Mononuclear cell (primary cell): ENCODE results near the gene SYT6. TPM values are rescaled to one million over a fixed set of nuclear protein-coding genes. Genes with fewer than 3 reads are reported as not detected.

Source experiments
- H3K27me3 ChIP-seq: 2 replicates; pipeline ENCODE4 v1.6.0; 2011; ENCODE audit warnings: low read length, control low read depth; ENCODE audit not compliant: insufficient read depth
- H3K4me1 ChIP-seq: 2 replicates; pipeline ENCODE4 v1.5.1; 2011; ENCODE audit warnings: mild to moderate bottlenecking, low read length, control low read depth; ENCODE audit not compliant: insufficient read depth
- H3K4me3 ChIP-seq: 2 replicates; pipeline ENCODE4 v1.5.1; 2011; ENCODE audit warnings: mild to moderate bottlenecking, low read length, moderate library complexity
- H3K9me3 ChIP-seq: 2 replicates; pipeline ENCODE4 v1.5.1; 2011; ENCODE audit warnings: low read depth, mild to moderate bottlenecking, control low read depth, low read length
- total RNA-seq: library from RNA; depleted of rRNA; stranded (reverse); fragments of >200 nt; gene quantifications from one replicate; pipeline ENCODE4 v1.2.3, GENCODE V29; 2012

The SYT6 gene
- total RNA-seq, 1 donor: under 0.01 TPM

DNA sequence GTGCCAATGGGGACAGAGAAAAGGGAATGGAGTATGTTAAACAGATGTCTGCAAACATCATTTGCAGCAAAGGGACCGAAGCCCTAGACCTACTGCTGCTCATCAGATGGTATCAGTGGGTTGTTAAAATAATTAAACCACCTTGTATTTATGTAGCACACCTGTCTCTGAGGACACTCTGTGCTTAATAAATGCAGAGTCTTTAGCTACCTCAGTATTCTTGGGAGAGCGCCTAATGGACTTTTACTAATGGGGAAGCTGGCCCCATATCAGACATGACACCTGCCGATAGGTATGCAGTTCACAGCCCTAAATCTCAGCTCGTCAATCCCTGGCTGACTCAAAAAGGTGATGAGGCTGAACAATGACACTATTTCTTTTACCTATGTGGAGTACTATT is 54.4 kb downstream of the SYT6 start:
- Histone ChIP-seq H3K4me1 (peaks cover 5% of the 10 kb centered on the region), H3K9me3 (no peaks in the 10 kb centered on the region), H3K4me3 (no peak overlapping the region), H3K27me3 (no peaks in the 10 kb centered on the region)

DNA sequence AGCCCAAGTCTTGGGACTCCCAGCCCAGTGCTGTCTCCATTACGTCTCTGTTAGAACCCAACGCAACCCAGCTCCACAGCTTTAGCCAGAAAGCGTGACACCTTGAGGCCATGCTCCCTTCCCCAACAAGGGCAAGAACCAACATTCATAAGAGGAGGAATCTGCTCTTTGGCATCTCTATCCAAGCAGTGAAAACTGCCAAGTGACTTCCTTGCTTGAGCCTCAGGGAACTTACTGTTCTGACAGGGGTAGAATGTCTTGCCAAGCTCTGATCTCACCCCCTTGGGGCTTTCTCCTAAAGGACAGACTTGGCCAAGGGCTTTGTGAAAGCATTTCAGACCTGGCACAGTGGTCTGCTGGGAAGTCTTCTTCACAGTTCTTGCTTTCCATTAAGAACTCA is 56.6 kb downstream of the SYT6 start:
- Histone ChIP-seq H3K4me1 (peaks cover 16% of the 10 kb centered on the region), H3K9me3 (no peaks in the 10 kb centered on the region), H3K27me3 (no peaks in the 10 kb centered on the region), H3K4me3 (no peak overlapping the region)

- Histone ChIP-seq H3K9me3 (no peaks in the 10 kb centered on the region), H3K4me1 (peaks cover 16% of the 10 kb centered on the region), H3K27me3 (no peaks in the 10 kb centered on the region), H3K4me3 (no peak overlapping the region)
Observed at GRCh38 chr1:114094675-114095074, 59.0 kb downstream of the SYT6 start.

GRCh38 chr1:114094363-114094634 is 59.4 kb downstream of the SYT6 start:
- Histone ChIP-seq H3K9me3 (no peaks in the 10 kb centered on the region), H3K4me3 (no peak overlapping the region), H3K27me3 (no peaks in the 10 kb centered on the region), H3K4me1 (peaks cover 16% of the 10 kb centered on the region)

DNA sequence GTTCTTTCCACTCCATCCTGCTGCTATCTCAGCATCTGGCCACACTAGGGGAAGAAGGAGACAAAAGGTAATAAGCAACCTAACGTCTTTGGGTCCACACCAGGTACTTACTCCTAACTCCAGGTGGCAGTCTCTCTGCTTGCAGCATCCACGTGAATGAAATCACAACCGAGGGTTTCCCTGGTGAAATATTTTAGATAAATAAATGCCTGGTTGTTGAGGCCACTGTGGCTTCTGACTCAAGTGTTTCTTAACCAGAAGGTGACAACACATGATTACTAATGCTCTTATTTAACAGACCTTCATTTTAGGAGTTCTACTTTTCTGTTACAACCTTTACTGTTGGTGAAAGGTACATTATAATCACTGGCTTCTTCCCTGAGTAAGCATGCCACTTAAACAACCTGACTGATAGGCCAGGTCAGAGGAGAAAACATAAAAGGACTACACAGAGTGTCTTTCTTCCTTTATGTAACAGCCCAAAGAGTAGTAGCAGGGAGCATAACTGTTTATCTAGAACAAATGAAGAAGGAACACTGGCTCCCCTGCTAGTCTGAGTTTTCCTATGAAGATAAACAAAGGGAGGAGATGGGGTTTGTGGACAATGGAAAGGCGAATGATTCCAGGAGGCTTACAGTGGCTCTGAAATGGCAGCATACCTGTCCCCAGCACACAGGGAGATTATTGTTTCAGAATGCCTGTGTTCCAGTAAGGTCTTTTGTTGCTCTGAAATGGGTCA is 59.9 kb downstream of the SYT6 start:
- no peaks in the 10 kb centered on the region for H3K9me3 ChIP-seq
- peaks cover 16% of the 10 kb centered on the region for H3K4me1 ChIP-seq

GRCh38 chr1:114092186-114093062 is 61.2 kb downstream of the SYT6 start:
- Histone ChIP-seq H3K4me1 (peaks cover 25% of the 10 kb centered on the region), H3K4me3 (no peak overlapping the region), H3K27me3 (no peaks in the 10 kb centered on the region), H3K9me3 (no peaks in the 10 kb centered on the region)

More for the DNA sequence above, 59.9 kb downstream of the SYT6 start:
- Histone ChIP-seq H3K27me3 (no peaks in the 10 kb centered on the region), H3K4me3 (no peak overlapping the region)

- peaks cover 25% of the 10 kb centered on the region for H3K4me1 ChIP-seq
- no peaks in the 10 kb centered on the region for H3K9me3 ChIP-seq
- H3K27me3 ChIP-seq: no peaks in the 10 kb centered on the region
- H3K4me3 ChIP-seq: no peak overlapping the region
Observed at GRCh38 chr1:114091711-114092110, 62.0 kb downstream of the SYT6 start.

DNA sequence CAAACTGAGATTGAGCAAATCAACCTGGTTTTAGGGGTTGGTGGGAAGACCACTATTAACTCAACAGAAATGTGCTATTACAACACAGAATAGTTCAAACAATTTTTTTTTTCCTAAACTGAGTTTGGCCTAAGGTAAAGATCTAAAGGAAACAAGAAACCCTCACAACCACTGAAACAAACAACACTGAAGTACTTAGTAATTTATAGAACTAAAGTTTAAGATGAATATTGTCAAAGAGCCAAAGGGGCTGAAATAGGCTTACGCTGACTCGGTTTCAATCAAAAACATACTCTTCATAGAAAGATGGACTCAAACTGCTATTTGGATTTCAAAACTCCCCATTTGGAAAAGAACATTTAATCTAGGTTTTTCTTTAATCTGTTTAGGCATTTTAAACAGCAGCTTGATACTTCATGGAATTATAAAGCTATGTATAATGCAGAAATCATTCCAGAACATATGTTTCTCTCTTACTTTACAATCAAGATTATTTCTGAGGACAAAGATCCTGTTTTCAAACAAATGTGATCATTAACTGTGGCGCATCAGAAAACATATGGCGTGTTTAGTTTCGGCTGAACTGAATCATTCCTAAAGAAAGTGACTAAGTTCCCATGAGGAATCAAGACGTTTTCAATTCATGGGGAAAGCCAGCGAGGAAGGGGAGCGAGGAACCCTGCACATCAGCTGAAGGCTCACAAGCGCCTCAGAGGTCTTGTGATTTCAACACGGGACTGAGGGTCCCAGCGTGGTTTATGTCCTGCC is 62.7 kb downstream of the SYT6 start:
- Histone ChIP-seq H3K27me3 (no peaks in the 10 kb centered on the region), H3K4me1 (peaks cover 25% of the 10 kb centered on the region), H3K9me3 (no peaks in the 10 kb centered on the region), H3K4me3 (no peak overlapping the region)

DNA sequence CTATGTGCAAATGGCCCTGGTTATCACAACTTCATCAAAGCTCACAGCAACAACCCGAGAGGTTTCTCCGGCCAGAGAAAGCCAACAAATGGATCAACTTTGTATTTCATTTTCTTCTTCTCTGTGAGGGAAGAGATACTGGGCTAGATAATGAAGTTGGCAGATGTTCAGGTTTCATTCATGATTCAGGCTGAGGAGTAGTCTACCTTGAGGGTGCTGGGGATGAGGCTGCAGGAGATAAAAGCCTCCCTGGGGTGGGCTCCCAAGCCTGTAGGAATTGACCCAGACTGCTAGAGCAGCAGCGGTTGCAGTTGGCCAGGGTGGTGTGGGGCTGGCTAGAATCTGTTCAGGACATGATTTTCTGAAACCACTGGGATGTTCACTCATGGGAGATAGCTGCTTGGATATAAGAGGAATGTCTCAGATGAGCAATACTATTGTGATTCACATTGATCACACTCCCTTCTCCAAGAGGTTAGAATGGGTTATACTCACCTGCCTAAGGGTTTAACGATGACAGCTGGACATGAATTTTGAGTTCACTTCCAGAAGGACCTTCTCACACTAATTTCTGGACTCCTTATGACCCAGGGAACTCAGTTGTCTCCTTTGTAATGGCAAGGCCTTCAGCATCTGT is 64.0 kb downstream of the SYT6 start:
- Histone ChIP-seq H3K4me1 (peaks cover 22% of the 10 kb centered on the region), H3K4me3 (no peak overlapping the region), H3K27me3 (no peaks in the 10 kb centered on the region), H3K9me3 (no peaks in the 10 kb centered on the region)

DNA sequence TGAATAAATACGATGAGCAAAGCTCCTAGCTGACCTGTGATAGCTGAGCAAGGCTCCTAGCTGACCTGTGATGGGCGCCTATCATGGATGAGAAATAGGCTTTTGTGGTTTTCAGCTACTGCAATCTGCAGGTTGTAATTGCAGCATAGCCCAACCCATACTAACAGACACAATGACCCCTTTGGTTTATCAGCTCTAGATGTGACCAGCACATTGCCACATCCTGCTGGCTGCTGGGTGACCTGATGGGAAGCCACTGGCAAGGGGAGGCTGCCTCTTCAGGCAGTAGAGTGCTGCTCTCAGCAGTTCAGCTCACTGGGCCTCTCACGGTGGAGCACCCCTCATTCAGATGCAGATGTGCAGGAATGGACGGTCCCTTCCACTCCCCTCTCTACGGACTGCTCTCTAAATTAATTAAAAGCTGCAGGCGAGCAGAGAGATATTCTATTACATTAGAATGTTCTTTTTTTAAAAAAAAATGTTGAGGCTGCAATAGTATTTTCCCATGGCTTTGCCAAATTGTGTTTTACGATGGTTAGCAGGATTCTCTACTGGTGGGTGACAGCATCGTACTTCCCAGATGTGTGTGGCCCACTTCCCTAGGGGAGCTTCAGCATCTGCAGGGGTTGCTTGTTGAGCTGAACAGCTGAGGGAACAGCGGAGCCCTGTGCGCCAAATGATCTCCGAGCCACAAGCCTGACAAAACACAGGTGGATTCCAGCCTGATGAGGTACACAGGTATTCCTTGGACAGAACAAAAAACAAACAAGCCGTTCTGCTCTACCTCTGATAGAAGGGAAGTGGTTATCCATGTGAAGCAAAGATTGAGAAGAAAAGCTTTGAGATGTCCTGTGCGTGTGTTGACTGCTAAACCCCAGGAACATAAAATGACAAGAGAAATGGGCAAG is 65.0 kb downstream of the SYT6 start:
- Histone ChIP-seq H3K9me3 (no peaks in the 10 kb centered on the region), H3K4me1 (peaks cover 14% of the 10 kb centered on the region), H3K4me3 (no peak overlapping the region), H3K27me3 (no peaks in the 10 kb centered on the region)

GRCh38 chr1:114087495-114087894 is 66.2 kb downstream of the SYT6 start:
- Histone ChIP-seq H3K4me3 (no peak overlapping the region), H3K27me3 (no peaks in the 10 kb centered on the region), H3K9me3 (no peaks in the 10 kb centered on the region), H3K4me1 (peaks cover 19% of the 10 kb centered on the region)

DNA sequence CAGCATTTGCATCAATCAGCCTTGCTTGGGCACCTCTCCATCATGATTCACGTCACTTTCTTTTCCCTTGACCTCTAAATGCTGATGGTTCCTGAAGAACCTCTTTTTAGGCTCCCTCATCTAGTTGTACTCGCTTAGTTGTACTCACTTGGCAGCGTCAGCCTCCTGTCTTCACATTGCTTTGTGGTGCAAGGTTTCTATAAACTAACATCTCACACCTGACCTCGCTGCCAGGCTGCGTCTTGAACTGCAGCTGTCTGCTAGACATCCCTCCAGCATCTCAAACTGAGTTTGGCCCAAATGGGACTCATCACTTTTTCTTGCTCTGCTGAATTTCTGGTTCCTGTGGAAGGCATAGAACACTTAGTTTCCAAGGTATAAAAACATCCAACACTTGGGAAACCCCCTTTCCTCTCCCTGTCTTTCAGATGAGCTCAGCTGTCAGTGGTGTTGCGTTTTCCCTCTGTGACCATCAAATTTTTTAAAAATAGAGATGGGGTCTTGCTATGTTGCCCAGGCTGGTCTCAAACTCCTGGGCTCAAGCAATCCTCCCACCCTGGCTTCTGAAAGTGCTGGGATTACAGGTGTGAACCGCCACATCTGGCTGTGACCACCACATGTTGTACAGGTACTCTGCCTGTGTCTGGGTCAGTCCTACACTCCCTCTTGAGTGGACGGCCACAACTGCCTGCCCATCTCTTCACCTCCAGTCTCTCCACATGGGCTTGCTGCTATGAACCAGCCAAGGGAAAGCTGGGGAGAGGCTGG is 66.9 kb downstream of the SYT6 start:
- H3K27me3 ChIP-seq: no peaks in the 10 kb centered on the region
- H3K4me1 ChIP-seq: peaks cover 26% of the 10 kb centered on the region
- H3K4me3 ChIP-seq: no peak overlapping the region
- H3K9me3 ChIP-seq: no peaks in the 10 kb centered on the region

- peaks cover 28% of the 10 kb centered on the region for H3K4me1 ChIP-seq
- no peaks in the 10 kb centered on the region for H3K9me3 ChIP-seq
- no peaks in the 10 kb centered on the region for H3K27me3 ChIP-seq
- H3K4me3 ChIP-seq: no peak overlapping the region
Observed at GRCh38 chr1:114082867-114083585, 70.6 kb downstream of the SYT6 start.
